Measurements from ENCODE around the gene CES2. TPM values are rescaled to one million over a fixed set of nuclear protein-coding genes. Genes with fewer than 3 reads are reported as not detected.
A peak's percentile ranks its signal among the peaks of the same experiment; 100 is the strongest.

Gene CES2
- total and polyA plus RNA-seq, 2 of the 8 experiments (the other 6 are each of a cell fraction or from before 2014, with no cell fraction given): 8.6 to 14.7 TPM

DNA sequence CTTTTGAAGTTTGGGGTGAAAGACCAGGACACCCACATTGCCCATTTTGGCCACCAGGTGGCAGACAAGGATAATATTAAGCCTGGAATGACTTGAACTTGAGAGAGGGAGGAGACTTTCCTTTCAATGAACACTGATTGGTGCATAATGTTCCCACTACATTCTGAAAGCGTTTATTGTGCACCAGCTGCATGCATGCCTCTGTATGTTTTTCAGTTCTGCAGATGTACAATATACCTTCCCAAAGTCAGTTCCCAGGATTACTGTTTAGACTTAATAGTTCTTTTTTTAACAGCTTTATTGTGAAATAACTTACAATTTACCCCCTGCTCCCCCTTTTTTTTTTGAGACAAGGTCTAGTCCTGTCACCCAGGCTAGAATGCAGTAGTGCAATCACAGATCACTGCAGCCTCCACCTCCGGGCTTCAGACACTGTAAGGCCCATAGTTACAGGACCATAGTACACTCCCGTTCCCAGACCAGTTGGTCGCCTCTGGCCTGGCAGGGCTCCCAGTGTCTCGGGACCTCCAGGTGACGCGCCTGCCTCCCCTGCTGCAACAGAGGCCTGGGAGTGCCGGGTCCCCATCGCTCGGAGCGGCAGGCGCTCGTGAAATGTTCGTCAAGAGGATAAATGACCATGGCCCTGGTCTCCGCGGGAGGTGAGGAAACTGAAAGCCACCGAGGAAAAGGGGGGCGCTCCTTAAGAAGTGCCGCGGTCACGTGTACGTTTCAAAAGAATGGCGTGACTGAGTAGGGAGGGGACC lies 12.2 kb downstream of the CES2 start (continued):
- no peak for TF ChIP-seq BACH1 (IDR thresholded peaks at IDR 0.05; ENCODE audit: low read length)
- TF ChIP-seq NANOG (IDR thresholded peaks at IDR 0.05; ENCODE audit: insufficient read depth, low read depth, low read length, poor library complexity, severe bottlenecking): no peak
- TF ChIP-seq CEBPB (IDR thresholded peaks at IDR 0.05; ENCODE audit: low read depth, low read length): no peak
- no peak for TF ChIP-seq MAFK (IDR thresholded peaks at IDR 0.05; ENCODE audit: low read depth, low read length)
- peak; percentile 76 to 81 for TF ChIP-seq RAD21 (IDR thresholded peaks at IDR 0.05 in 1 of 2, conservative IDR thresholded peaks at IDR 0.05 in 1 of 2; ENCODE audit: low read depth in 2 of 2, low read length in 2 of 2)
- no peak for TF ChIP-seq FOSL1 (IDR thresholded peaks at IDR 0.05; ENCODE audit: insufficient read depth, low read depth, low read length)
- TF ChIP-seq SRF (IDR thresholded peaks at IDR 0.05; ENCODE audit: low read depth, low read length): no peak
- TF ChIP-seq, protein P1, sequence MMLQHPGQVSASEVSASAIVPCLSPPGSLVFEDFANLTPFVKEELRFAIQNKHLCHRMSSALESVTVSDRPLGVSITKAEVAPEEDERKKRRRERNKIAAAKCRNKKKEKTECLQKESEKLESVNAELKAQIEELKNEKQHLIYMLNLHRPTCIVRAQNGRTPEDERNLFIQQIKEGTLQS (IDR thresholded peaks at IDR 0.05; ENCODE audit: insufficient read depth, low read depth, low read length): no peak
- no peak for TF ChIP-seq SP4 (IDR thresholded peaks at IDR 0.05; ENCODE audit: low read length)
- no peak for TF ChIP-seq TBP (IDR thresholded peaks at IDR 0.05; ENCODE audit: low read depth, low read length)
- TF ChIP-seq GTF2F1 (IDR thresholded peaks at IDR 0.05; ENCODE audit: borderline replicate concordance, low read depth, low read length): no peak
- TF ChIP-seq SIN3A (conservative IDR thresholded peaks at IDR 0.05 in 1 of 2, IDR thresholded peaks at IDR 0.05 in 1 of 2; ENCODE audit: low read depth in 1 of 2, low read length in 2 of 2): 0 out of 4 replicates have a peak, but pooled peaks of 1 of the 2 experiments have one; percentile 43
- no peak for TF ChIP-seq YY1 (IDR thresholded peaks at IDR 0.05; ENCODE audit: low read depth, low read length)
- no peak for TF ChIP-seq POLR2AphosphoS5 (IDR thresholded peaks at IDR 0.05; ENCODE audit: low read depth, low read length)
- TF ChIP-seq, protein P2, sequence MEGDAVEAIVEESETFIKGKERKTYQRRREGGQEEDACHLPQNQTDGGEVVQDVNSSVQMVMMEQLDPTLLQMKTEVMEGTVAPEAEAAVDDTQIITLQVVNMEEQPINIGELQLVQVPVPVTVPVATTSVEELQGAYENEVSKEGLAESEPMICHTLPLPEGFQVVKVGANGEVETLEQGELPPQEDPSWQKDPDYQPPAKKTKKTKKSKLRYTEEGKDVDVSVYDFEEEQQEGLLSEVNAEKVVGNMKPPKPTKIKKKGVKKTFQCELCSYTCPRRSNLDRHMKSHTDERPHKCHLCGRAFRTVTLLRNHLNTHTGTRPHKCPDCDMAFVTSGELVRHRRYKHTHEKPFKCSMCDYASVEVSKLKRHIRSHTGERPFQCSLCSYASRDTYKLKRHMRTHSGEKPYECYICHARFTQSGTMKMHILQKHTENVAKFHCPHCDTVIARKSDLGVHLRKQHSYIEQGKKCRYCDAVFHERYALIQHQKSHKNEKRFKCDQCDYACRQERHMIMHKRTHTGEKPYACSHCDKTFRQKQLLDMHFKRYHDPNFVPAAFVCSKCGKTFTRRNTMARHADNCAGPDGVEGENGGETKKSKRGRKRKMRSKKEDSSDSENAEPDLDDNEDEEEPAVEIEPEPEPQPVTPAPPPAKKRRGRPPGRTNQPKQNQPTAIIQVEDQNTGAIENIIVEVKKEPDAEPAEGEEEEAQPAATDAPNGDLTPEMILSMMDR (IDR thresholded peaks at IDR 0.05; ENCODE audit: control extremely low read depth in 1 of 3, insufficient read depth in 1 of 3, low read depth in 1 of 3, low read length in 3 of 3): peak; percentile 54 to 93 (median 74)
- no peak for TF ChIP-seq HDAC6 (IDR thresholded peaks at IDR 0.05; ENCODE audit: low read depth, low read length)
- TF ChIP-seq, protein P3, sequence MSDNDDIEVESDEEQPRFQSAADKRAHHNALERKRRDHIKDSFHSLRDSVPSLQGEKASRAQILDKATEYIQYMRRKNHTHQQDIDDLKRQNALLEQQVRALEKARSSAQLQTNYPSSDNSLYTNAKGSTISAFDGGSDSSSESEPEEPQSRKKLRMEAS (IDR thresholded peaks at IDR 0.05): no peak
- TF ChIP-seq SP1 (IDR thresholded peaks at IDR 0.05; ENCODE audit: low read depth, low read length): no peak
- TF ChIP-seq SUZ12 (IDR thresholded peaks at IDR 0.05; ENCODE audit: low read length): no peak
- no peak for TF ChIP-seq BRCA1 (IDR thresholded peaks at IDR 0.05; ENCODE audit: low read depth, low read length)
- no peak for TF ChIP-seq CBX8 (IDR thresholded peaks at IDR 0.05; ENCODE audit: borderline replicate concordance, low read depth, low read length)

Measured in H1 (cell line).